HepG2 (cell line): ENCODE data around the gene ZNF581. TPM values are rescaled to one million over a fixed set of nuclear protein-coding genes. Genes with fewer than 3 reads are reported as not detected.
A peak's percentile ranks its signal among the peaks of the same experiment; 100 is the strongest.

Experiments
- BHLHE40 ChIP-seq: IDR thresholded peaks from 2 replicates; pipeline ENCODE4 v1.6.1; 2011; ENCODE audit warnings: low read length, improper control_type of control experiment
- ERF ChIP-seq: IDR thresholded peaks from 2 replicates; pipeline ENCODE4 v1.6.1; 2018; ENCODE audit warnings: missing biosample characterization, missing genetic modification reagents
- HOXA3 ChIP-seq: sonication (generic); formaldehyde crosslinking; IDR thresholded peaks from 2 replicates; pipeline ENCODE4 v1.5.0; 2020; ENCODE audit warnings: missing genetic modification reagents
- SETDB1 ChIP-seq: sonication (generic); formaldehyde crosslinking; IDR thresholded peaks from 2 replicates; pipeline ENCODE4 v1.5.1; 2020; ENCODE audit warnings: missing genetic modification reagents, mild to moderate bottlenecking, borderline replicate concordance
- TBP ChIP-seq: sonication (generic); formaldehyde crosslinking; IDR thresholded peaks from 2 replicates; pipeline ENCODE4 v1.5.0; 2020; ENCODE audit warnings: missing genetic modification reagents
- TFDP1 ChIP-seq: IDR thresholded peaks from 2 replicates; pipeline ENCODE4 v1.6.1; 2016; ENCODE audit warnings: missing compliant biosample characterization, missing genetic modification reagents, borderline replicate concordance
- U2AF2 ChIP-seq: fragments of 200-400 bp; formaldehyde crosslinking; IDR thresholded peaks from 2 replicates; pipeline ENCODE4 v1.6.1; 2017; ENCODE audit warnings: low read depth, mild to moderate bottlenecking, low read length
- ZKSCAN5 ChIP-seq: sonication (generic); formaldehyde crosslinking; IDR thresholded peaks from 2 replicates; pipeline ENCODE4 v1.5.1; 2020; ENCODE audit warnings: mild to moderate bottlenecking, missing genetic modification reagents
- ZNF225 ChIP-seq: sonication (generic); formaldehyde crosslinking; IDR thresholded peaks from 2 replicates; pipeline ENCODE4 v1.4.0; 2020; ENCODE audit warnings: mild to moderate bottlenecking, missing genetic modification reagents
- ZNF235 ChIP-seq: sonication (generic); formaldehyde crosslinking; IDR thresholded peaks from 2 replicates; pipeline ENCODE4 v1.8.1; 2023; ENCODE audit warnings: mild to moderate bottlenecking, missing genetic modification reagents, borderline replicate concordance
- ZNF703 ChIP-seq: sonication (generic); formaldehyde crosslinking; IDR thresholded peaks from 2 replicates; pipeline ENCODE4 v1.5.1; 2020; ENCODE audit warnings: missing genetic modification reagents, mild to moderate bottlenecking, moderate library complexity, borderline replicate concordance
- ZNF792 ChIP-seq: IDR thresholded peaks from 2 replicates; pipeline ENCODE4 v1.6.1; 2016
- polyA plus RNA-seq, 8 experiments: library from polyadenylated mRNA; depleted of rRNA in 3 of 8; stranded (reverse) in 7 of 8; unstranded in 1 of 8; fragments of >200 nt; fragmentation: Illumina TruSeq in 4 of 8; extraction: Trizol in 4 of 8; gene quantifications; 2 replicates each; pipeline versions ENCODE4 v1.2.1 to v1.2.3, GENCODE V29; 2011 to 2016; ENCODE audit warnings: low read depth in 4 of 8, missing spikeins in 1 of 8, mixed read lengths in 1 of 8; ENCODE audit not compliant: insufficient read depth in 1 of 8
- total RNA-seq, 5 experiments: library from RNA; depleted of rRNA; stranded (reverse); fragments of >200 nt; fragmentation: Illumina TruSeq; extraction: Trizol; gene quantifications; 2 replicates each; pipeline ENCODE4 v1.2.3, GENCODE V29; 2016; ENCODE audit warnings: low read depth in 1 of 5
- TF ChIP-seq, protein P1 (sequence below): sonication (generic); formaldehyde crosslinking; IDR thresholded peaks from 2 replicates; pipeline ENCODE4 v1.4.0; 2020; ENCODE audit warnings: missing genetic modification reagents
- TF ChIP-seq, protein P2 (sequence below): sonication (generic); formaldehyde crosslinking; IDR thresholded peaks from 2 replicates; pipeline ENCODE4 v1.5.0; 2020; ENCODE audit warnings: mild to moderate bottlenecking, missing genetic modification reagents, borderline replicate concordance
- TF ChIP-seq, protein P3 (sequence below): sonication (generic); formaldehyde crosslinking; IDR thresholded peaks from 2 replicates; pipeline ENCODE4 v1.5.0; 2020; ENCODE audit warnings: mild to moderate bottlenecking, missing genetic modification reagents

The ZNF581 gene
- total and polyA plus RNA-seq, 2 of the 13 experiments (the other 11 are each of a cell fraction or from before 2014, with no cell fraction given) = 19.6 to 49.5 TPM

GRCh38 chr19:55654868-55655647 lies 11.6 kb downstream of the ZNF581 start, which contains the start of gene U2AF2 (continued):
- TF ChIP-seq, protein P1, sequence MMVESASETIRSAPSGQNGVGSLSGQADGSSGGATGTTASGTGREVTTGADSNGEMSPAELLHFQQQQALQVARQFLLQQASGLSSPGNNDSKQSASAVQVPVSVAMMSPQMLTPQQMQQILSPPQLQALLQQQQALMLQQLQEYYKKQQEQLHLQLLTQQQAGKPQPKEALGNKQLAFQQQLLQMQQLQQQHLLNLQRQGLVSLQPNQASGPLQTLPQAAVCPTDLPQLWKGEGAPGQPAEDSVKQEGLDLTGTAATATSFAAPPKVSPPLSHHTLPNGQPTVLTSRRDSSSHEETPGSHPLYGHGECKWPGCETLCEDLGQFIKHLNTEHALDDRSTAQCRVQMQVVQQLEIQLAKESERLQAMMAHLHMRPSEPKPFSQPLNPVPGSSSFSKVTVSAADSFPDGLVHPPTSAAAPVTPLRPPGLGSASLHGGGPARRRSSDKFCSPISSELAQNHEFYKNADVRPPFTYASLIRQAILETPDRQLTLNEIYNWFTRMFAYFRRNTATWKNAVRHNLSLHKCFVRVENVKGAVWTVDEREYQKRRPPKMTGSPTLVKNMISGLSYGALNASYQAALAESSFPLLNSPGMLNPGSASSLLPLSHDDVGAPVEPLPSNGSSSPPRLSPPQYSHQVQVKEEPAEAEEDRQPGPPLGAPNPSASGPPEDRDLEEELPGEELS (CRISPR knock-in tag) = no peak; the same call in 1 of the 2 replicates
- TF ChIP-seq ZNF235 (CRISPR knock-in tag) (no peak; the same call in 1 of the 2 replicates), HOXA3 (CRISPR knock-in tag) (peak; percentile 81), ERF (CRISPR knock-in tag) (peak; percentile 58; the same call in 1 of the 2 replicates), U2AF2 (no peak), ZNF225 (CRISPR knock-in tag) (no peak), TBP (CRISPR knock-in tag) (no peak), SETDB1 (CRISPR knock-in tag) (no peak), TFDP1 (peak; percentile 82; the same call in 1 of the 2 replicates), BHLHE40 (peak; percentile 6; the same call in 1 of the 2 replicates), ZNF703 (CRISPR knock-in tag) (no peak; the same call in 1 of the 2 replicates), ZKSCAN5 (CRISPR knock-in tag) (no peak), ZNF792 (CRISPR knock-in tag) (peak; percentile 17; the same call in 1 of the 2 replicates)
- TF ChIP-seq, protein P2, sequence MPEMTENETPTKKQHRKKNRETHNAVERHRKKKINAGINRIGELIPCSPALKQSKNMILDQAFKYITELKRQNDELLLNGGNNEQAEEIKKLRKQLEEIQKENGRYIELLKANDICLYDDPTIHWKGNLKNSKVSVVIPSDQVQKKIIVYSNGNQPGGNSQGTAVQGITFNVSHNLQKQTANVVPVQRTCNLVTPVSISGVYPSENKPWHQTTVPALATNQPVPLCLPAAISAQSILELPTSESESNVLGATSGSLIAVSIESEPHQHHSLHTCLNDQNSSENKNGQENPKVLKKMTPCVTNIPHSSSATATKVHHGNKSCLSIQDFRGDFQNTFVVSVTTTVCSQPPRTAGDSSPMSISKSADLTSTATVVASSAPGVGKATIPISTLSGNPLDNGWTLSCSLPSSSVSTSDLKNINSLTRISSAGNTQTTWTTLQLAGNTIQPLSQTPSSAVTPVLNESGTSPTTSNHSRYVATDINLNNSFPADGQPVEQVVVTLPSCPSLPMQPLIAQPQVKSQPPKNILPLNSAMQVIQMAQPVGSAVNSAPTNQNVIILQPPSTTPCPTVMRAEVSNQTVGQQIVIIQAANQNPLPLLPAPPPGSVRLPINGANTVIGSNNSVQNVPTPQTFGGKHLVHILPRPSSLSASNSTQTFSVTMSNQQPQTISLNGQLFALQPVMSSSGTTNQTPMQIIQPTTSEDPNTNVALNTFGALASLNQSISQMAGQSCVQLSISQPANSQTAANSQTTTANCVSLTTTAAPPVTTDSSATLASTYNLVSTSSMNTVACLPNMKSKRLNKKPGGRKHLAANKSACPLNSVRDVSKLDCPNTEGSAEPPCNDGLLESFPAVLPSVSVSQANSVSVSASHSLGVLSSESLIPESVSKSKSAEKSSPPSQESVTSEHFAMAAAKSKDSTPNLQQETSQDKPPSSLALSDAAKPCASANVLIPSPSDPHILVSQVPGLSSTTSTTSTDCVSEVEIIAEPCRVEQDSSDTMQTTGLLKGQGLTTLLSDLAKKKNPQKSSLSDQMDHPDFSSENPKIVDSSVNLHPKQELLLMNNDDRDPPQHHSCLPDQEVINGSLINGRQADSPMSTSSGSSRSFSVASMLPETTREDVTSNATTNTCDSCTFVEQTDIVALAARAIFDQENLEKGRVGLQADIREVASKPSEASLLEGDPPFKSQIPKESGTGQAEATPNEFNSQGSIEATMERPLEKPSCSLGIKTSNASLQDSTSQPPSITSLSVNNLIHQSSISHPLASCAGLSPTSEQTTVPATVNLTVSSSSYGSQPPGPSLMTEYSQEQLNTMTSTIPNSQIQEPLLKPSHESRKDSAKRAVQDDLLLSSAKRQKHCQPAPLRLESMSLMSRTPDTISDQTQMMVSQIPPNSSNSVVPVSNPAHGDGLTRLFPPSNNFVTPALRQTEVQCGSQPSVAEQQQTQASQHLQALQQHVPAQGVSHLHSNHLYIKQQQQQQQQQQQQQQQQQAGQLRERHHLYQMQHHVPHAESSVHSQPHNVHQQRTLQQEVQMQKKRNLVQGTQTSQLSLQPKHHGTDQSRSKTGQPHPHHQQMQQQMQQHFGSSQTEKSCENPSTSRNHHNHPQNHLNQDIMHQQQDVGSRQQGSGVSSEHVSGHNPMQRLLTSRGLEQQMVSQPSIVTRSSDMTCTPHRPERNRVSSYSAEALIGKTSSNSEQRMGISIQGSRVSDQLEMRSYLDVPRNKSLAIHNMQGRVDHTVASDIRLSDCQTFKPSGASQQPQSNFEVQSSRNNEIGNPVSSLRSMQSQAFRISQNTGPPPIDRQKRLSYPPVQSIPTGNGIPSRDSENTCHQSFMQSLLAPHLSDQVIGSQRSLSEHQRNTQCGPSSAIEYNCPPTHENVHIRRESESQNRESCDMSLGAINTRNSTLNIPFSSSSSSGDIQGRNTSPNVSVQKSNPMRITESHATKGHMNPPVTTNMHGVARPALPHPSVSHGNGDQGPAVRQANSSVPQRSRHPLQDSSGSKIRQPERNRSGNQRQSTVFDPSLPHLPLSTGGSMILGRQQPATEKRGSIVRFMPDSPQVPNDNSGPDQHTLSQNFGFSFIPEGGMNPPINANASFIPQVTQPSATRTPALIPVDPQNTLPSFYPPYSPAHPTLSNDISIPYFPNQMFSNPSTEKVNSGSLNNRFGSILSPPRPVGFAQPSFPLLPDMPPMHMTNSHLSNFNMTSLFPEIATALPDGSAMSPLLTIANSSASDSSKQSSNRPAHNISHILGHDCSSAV (CRISPR knock-in tag) = no peak
- TF ChIP-seq, protein P3, sequence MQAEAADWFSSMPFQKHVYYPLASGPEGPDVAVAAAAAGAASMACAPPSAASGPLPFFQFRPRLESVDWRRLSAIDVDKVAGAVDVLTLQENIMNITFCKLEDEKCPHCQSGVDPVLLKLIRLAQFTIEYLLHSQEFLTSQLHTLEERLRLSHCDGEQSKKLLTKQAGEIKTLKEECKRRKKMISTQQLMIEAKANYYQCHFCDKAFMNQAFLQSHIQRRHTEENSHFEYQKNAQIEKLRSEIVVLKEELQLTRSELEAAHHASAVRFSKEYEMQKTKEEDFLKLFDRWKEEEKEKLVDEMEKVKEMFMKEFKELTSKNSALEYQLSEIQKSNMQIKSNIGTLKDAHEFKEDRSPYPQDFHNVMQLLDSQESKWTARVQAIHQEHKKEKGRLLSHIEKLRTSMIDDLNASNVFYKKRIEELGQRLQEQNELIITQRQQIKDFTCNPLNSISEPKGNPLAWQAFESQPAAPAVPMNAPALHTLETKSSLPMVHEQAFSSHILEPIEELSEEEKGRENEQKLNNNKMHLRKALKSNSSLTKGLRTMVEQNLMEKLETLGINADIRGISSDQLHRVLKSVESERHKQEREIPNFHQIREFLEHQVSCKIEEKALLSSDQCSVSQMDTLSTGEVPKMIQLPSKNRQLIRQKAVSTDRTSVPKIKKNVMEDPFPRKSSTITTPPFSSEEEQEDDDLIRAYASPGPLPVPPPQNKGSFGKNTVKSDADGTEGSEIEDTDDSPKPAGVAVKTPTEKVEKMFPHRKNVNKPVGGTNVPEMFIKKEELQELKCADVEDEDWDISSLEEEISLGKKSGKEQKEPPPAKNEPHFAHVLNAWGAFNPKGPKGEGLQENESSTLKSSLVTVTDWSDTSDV = peak; percentile 86; the same call in 1 of the 2 replicates
